GM12891 (cell line): ENCODE results near the gene PRKN.

Source experiments
- PAX5 ChIP-seq: IDR thresholded peaks from 2 replicates; pipeline ENCODE4 v1.6.1; 2011; ENCODE audit warnings: low read length, moderate library complexity, mild to moderate bottlenecking; ENCODE audit not compliant: insufficient read depth, severe bottlenecking
- POLR2A ChIP-seq: IDR thresholded peaks from 2 replicates; pipeline ENCODE4 v1.6.1; 2011; ENCODE audit warnings: low read depth, low read length, control low read depth
- POLR2AphosphoS5 ChIP-seq: IDR thresholded peaks from 2 replicates; pipeline ENCODE4 v1.6.1; 2011; ENCODE audit warnings: low read depth, low read length, control low read depth
- POU2F2 ChIP-seq: IDR thresholded peaks from 2 replicates; pipeline ENCODE4 v1.6.1; 2011; ENCODE audit warnings: low read depth, mild to moderate bottlenecking, control low read depth, low read length, moderate library complexity
- TAF1 ChIP-seq: IDR thresholded peaks from 2 replicates; pipeline ENCODE4 v1.6.1; 2011; ENCODE audit warnings: low read depth, low read length, control low read depth

- TF ChIP-seq POLR2AphosphoS5, result no peak
- no peak for TF ChIP-seq POLR2A
- no peak for TF ChIP-seq TAF1
- TF ChIP-seq PAX5, result no peak
- no peak for TF ChIP-seq POU2F2
Measured at GRCh38 chr6:162217811-162218493, 509.6 kb downstream of the PRKN start.
